Endometrial microvascular endothelial cells (primary cell): ENCODE data around the gene PPP1CB. TPM values are rescaled to one million over a fixed set of nuclear protein-coding genes. Genes with fewer than 3 reads are reported as not detected.

Experiments used
- in situ Hi-C: cut with HindIII; loops from 2 replicates; pipeline ENCODE4 v1.10.0; 2017; ENCODE audit warnings: low sequenced_read_pairs, low pct_unique_long_range_greater_than_20kb; ENCODE audit errors: inconsistent ontology term
- total RNA-seq: library from RNA; depleted of rRNA; stranded (reverse); fragments of >200 nt; gene quantifications from one replicate; pipeline ENCODE4 v1.2.3, GENCODE V29; 2015; ENCODE audit errors: inconsistent ontology term

Gene PPP1CB
- 112 TPM for total RNA-seq

- in situ Hi-C loops = no loop called here
Measured at GRCh38 chr2:28751252-28751955, at the start of gene PPP1CB. TSS of gene PPP1CB (plus strand) at chr2:28751830. CDS start at chr2:28752125, 295 bp downstream.

- in situ Hi-C loops = no loop called here
Measured at GRCh38 chr2:28702415-28702861, 49.2 kb upstream of the PPP1CB start.

GRCh38 chr2:28702878-28703277, 48.8 kb upstream of the PPP1CB start:
- in situ Hi-C loops = no loop called here

GRCh38 chr2:28704621-28705020, 47.0 kb upstream of the PPP1CB start:
- in situ Hi-C loops = no loop called here

DNA sequence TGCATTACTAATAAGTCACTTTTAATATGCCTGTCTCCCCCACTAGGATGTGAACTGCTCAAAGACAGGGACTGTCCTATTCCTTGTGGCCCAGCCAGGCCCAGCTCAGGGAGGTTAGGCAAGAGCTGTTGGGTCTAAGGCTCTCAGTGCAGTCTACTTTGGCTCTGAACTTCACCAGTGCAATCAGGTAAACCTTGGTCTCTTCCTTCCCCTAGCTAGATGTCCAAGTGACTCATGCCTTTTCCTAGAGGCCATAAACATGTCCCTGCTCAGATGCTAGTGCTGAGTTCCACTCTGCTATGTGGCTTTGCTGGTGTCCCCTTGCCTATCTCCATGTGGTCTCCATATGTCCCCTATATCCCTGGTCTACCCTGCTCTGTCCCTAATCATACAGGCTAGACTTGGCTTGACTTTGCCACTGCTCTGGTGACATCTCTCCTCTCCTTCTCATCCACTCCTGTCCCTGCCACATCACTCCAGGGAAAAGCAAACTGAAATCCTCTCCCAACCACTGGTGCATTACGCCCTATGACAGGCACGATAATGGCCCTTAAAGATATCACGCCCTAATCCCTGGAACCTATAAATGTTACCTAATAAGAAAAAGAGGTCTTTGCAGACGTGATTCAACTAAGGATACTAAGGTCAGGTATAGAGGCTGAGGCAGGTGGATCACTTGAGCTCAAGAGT, 45.7 kb upstream of the PPP1CB start:
- in situ Hi-C loops = no loop called here

DNA sequence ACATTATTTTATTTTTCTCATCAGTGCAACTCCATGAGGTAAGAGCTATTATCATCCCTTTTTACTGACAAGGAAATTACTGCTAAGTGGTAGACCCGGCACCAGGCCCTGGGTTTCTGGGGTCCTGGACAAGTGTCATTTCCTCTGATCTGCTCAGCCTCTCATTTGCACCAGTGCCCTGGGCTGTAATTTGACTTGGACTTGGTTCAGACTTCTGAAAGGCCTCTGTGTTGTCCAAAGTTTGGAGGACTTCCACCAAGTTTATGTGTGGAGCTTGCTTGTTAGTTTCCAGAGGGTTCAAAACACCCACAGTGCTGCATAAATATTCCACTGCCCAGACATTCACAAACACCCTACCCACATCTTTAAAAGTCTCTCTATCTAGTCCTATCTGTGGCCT, 44.0 kb upstream of the PPP1CB start:
- in situ Hi-C loops = no loop called here

DNA sequence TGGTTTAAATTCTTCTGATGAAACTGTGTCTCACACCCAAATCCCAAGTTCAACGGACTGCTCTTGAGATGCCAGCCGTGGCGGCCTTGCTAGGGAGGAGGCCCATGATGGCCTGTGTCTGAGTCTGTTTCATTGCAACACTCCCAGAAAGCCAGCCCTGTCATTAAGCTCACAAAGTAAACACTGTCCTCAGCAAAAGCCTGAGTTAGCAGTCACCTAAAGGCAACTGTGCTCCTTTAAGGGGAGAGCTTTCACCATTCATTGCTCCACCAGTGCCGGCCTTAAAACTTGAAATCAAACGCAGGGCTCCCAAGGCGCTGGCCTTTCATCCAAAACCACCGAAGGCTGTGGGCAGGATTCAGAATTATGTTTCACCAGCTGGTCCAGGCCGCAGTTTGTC, 42.5 kb upstream of the PPP1CB start:
- in situ Hi-C loops = no loop called here

DNA sequence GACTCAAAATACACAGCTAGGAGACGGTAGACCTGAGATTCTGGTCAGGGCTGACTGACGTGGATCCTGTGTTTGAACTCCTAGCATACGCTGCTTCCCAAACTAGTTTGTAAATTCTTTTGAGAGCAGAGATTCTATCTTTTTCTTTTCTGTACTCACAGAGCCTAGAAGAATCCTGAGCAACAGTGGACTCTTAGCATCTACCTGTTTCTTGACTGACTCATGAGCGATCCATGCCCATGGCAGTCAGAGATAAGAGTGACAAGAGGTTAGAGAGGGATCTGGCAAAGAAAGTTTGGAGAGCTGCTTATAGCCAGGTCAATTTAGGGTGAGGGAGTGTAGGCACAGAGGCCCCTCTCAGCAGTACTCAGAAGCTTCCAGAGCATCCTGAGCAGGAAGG, 41.1 kb upstream of the PPP1CB start:
- in situ Hi-C loops = no loop called here

- in situ Hi-C loops = no loop called here
Measured at GRCh38 chr2:28713577-28714298, 37.9 kb upstream of the PPP1CB start.

GRCh38 chr2:28716265-28716865, 35.3 kb upstream of the PPP1CB start:
- in situ Hi-C loops = no loop called here

DNA sequence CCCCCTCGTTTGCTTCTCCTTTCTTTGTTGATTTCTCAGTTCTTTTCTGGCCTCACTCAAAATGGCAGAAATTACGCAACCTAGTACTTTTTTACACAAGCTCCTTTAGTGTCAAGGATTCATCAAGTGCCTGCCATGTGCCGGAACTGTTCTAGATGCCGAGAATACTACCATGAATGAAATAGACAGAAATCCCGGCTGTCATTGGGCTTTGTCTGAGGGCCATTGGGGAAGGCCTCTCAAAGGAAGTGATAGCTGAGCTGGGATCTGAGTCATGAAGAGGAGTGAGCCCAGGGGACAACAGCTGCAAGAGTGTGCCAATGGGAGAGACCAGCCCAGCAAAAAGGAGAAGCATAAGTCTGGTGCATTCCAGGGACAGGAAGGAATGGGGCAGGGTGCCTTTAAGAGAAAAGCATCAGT, 34.3 kb upstream of the PPP1CB start:
- in situ Hi-C loops = no loop called here

DNA sequence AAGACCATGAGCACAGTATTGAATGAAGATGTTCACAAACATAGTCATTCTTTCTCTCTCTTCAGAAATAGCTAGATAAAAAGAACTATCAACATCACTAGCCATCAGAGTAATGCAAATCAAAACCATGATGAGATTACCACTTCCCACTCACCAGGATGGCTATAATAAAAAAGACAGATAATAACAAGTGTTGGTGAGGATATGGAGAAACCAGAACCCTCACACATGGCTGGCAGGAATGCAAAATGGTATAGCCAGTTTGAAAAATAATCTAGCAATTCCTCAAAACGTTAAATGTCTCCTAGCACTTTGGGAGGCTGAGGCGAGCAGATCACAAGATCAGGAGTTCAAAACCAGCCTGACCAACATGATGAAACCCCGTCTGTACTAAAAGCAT, 31.3 kb upstream of the PPP1CB start:
- in situ Hi-C loops = no loop called here

DNA sequence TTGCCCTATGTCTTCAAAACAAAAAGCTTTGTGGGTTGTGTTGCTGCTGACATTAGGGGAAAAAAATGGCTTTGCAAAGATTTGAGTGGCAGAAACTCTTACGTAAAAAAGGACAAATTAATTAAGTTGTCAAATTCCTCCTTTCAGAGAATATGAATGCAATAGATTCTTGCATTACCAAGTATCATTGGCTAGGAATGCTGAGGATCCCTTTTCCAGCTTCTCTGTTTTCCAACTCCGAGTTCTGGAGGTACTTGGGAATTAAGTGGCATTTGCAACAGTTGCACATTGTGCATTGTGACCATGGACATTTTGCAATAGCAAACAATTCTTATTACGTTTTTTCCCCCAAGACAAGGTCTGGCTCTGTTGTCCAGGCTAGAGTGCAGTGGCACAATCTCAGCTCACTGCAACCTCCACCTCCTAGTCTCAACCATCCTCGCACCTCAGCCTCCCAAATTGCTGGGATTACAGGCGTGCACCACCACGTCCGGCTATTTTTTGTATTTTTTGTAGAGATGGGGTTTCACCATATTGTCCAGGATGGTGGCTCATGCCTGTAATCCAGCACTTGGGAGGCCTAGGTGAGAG, 29.9 kb upstream of the PPP1CB start:
- in situ Hi-C loops = no loop called here

GRCh38 chr2:28725021-28725711, 26.5 kb upstream of the PPP1CB start:
- in situ Hi-C loops = no loop called here

DNA sequence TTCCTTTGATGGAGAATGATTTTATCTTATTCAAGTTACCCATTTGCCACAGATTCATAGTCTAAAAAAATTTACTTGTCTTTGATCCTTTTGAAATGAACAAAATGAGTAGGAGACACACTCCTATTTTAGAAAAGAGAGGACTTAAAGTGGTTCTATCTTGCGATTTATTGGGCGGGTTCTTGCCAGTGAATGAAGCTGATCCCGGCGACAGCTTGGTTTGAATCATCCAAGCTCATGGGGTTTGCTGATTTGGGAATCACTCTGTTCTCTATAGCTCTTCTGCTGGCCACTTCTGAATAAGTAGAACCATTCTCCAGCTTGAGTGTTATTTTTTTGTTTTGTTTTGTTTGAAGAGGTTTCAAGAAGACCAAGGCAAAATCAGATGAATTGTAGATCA, 25.5 kb upstream of the PPP1CB start:
- in situ Hi-C loops = no loop called here

- in situ Hi-C loops = no loop called here
Measured at GRCh38 chr2:28729698-28730097, 21.9 kb upstream of the PPP1CB start.

- in situ Hi-C loops = no loop called here
Measured at GRCh38 chr2:28730641-28731146, 20.9 kb upstream of the PPP1CB start.

DNA sequence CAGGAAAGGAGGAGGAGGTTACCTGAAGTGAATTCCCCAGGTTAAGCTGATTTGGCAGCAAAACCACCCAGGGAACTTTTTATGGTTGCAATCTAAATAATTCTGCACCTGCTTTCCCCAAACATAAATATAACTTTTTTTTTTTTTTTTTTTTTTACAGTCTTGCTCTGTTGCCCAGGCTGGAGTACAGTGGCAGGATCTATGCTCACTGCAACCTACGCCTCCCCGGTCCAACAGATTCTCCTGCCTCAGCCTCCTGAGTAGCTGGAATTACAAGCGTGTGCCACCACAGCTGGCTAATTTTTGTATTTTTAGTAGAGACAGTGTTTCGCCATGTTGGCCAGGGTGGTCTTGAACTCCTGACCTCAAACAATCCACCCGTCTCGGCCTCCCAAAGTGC, 16.1 kb upstream of the PPP1CB start:
- in situ Hi-C loops = no loop called here
